Bronchial epithelial cell (primary cell): ENCODE measurements around the gene ZFAND3. TPM values are rescaled to one million over a fixed set of nuclear protein-coding genes. Genes with fewer than 3 reads are reported as not detected.

Experiments
- DNase-seq: peaks from one replicate; pipeline ENCODE4 v3.0.0-alpha.2; 2010; ENCODE audit warnings: low read depth
- FAIRE-seq: peaks from 2 replicates; lab custom pipeline; 2011; peaks lifted over from hg19 to GRCh38; lab: Jason Lieb, UNC
- H3K27me3 ChIP-seq: 2 replicates; pipeline ENCODE4 v1.5.1; 2011; ENCODE audit warnings: low read length; ENCODE audit not compliant: control insufficient read depth, insufficient read depth
- H3K36me3 ChIP-seq: 2 replicates; pipeline ENCODE4 v1.5.1; 2011; ENCODE audit warnings: low read length; ENCODE audit not compliant: control insufficient read depth, insufficient read depth
- H3K4me3 ChIP-seq: 2 replicates; pipeline ENCODE4 v1.5.1; 2011; ENCODE audit warnings: mild to moderate bottlenecking, low read depth, low read length, control low read depth
- total RNA-seq: library from RNA; depleted of rRNA; stranded (reverse); fragments of >200 nt; gene quantifications from 2 replicates; pipeline ENCODE4 v1.2.1, GENCODE V29; 2014
- TF ChIP-seq, protein P1 (sequence below): IDR thresholded peaks from 2 replicates; pipeline ENCODE4 v1.5.1; 2011; ENCODE audit warnings: mild to moderate bottlenecking, moderate library complexity, low read length, control low read depth, inconsistent platforms; ENCODE audit not compliant: insufficient read depth, severe bottlenecking

The ZFAND3 gene
- total RNA-seq, 1 donor from 2014 or later = 25.5 TPM

DNA sequence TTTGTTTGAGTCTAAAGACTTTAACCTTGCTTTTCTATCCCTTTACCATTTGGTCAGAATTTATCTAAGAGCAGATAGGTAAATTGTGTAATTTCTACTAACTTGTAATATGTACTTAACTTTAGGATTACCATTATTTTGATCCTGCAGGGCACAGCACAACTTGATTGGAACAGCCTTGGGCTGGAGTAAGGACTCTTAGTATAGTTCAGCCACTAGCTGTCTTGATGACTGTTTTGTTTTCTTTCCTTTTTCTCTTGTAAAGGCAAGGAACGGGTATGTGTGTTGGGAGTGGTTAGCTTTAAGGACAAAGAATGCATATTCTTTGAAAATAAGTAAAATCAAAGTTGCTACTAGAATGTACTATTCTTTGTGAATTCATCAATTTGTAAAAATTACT lies 203.2 kb downstream of the ZFAND3 start:
- DNase-seq (no peak), FAIRE-seq (no peak)
- Histone ChIP-seq H3K4me3 (no peak overlapping the region), H3K27me3 (no peaks in the 10 kb centered on the region), H3K36me3 (no peaks in the 10 kb centered on the region)
- TF ChIP-seq, protein P1, sequence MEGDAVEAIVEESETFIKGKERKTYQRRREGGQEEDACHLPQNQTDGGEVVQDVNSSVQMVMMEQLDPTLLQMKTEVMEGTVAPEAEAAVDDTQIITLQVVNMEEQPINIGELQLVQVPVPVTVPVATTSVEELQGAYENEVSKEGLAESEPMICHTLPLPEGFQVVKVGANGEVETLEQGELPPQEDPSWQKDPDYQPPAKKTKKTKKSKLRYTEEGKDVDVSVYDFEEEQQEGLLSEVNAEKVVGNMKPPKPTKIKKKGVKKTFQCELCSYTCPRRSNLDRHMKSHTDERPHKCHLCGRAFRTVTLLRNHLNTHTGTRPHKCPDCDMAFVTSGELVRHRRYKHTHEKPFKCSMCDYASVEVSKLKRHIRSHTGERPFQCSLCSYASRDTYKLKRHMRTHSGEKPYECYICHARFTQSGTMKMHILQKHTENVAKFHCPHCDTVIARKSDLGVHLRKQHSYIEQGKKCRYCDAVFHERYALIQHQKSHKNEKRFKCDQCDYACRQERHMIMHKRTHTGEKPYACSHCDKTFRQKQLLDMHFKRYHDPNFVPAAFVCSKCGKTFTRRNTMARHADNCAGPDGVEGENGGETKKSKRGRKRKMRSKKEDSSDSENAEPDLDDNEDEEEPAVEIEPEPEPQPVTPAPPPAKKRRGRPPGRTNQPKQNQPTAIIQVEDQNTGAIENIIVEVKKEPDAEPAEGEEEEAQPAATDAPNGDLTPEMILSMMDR = no peak

DNA sequence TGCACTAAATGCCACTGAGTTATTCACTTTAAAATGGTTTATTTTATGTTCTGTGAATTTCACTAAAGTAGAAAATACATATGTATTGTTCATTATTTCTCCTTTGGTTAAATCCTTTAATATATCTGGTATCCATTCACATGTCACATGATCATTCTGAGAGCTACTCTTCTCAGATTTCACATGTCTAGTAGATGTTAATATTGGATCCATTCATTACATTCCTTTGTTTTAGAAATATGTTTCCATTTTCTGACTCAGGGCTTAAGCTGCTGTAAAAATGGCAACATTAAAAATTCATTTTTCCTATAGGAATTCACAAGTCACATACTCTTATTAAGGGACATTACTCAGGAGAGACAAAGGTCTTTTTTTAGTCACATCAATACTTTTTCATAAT lies 205.4 kb downstream of the ZFAND3 start:
- TF ChIP-seq, protein P1 = no peak
- no peak for DNase-seq
- no peak overlapping the region for H3K4me3 ChIP-seq
- H3K27me3 ChIP-seq = no peaks in the 10 kb centered on the region
- H3K36me3 ChIP-seq = no peaks in the 10 kb centered on the region
- FAIRE-seq = no peak

DNA sequence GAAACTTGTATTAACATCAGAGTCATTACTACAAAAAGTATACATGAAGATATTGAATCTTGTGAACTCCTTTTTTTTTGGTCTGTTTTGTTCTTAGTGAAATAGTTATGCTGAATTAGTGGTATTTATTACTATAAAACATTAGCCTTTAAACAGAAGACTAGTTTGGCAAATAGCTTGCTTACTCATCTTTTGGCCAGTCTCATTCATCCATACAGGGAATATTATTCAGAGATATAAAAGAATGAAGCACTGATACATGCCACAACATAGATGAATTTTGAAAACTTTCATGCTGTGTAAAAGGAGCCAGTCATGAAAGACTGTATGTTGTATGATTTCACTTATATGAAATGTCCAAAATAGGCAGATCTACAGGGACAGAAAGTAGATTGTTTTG lies 205.9 kb downstream of the ZFAND3 start:
- Histone ChIP-seq H3K27me3 (no peaks in the 10 kb centered on the region), H3K4me3 (no peak overlapping the region), H3K36me3 (no peaks in the 10 kb centered on the region)
- DNase-seq = no peak
- TF ChIP-seq, protein P1 = no peak
- FAIRE-seq = no peak

DNA sequence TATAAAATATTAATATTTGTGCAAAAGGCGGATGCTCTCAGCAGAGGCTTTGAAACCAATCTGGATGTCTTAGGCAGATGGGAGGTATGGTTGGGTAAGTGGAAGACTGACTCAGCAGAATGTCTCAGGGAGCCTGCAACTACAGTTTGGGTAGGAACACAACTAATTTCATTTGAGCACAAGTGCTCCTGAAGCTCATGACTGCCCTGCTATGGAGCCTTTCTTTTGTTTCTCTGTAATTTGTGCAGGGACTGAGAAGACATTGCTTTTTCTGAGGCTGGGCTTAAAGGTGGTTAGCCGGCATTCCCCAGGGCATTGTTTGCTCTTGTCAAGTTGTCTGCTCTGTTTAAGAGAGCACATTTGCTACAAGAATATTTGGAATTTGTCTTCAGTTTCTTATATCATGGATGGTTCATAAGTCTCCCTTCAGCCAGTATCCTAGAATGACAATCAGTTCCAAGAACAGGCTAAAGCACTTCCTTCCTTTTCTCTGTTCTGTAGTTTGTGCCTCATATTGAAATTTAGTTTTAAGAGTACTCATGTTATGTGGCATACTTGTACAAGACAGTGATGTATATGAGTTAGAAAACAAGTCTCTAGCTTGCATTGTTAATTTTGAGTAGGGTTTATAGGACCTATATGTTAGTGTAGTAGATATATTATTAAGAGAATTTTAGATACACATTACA lies 208.3 kb downstream of the ZFAND3 start:
- peak; percentile 21 for DNase-seq
- Histone ChIP-seq H3K4me3 (no peak overlapping the region), H3K27me3 (no peaks in the 10 kb centered on the region), H3K36me3 (no peaks in the 10 kb centered on the region)
- TF ChIP-seq, protein P1 = no peak
- FAIRE-seq = no peak

DNA sequence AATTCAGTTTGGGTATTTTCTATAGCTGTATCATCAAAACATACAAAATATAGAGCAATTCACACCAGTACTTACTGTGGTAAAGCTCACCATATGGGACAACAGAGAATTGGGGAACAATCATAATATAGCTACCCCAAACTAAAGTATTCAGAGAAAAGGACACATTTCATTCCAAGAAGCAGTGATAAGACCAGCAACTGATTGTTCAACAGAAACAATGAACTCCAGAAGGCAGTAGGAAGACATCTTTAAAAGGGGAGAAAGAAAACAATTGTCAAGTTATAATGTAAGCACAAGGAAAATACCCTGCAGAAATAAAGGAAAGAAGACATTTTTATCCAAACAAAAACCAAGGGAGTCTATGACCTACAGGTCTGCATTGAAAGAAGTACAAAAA lies 210.9 kb downstream of the ZFAND3 start:
- DNase-seq = no peak
- no peaks in the 10 kb centered on the region for H3K36me3 ChIP-seq
- no peak overlapping the region for H3K4me3 ChIP-seq
- TF ChIP-seq, protein P1 = no peak
- no peak for FAIRE-seq
- H3K27me3 ChIP-seq = no peaks in the 10 kb centered on the region

DNA sequence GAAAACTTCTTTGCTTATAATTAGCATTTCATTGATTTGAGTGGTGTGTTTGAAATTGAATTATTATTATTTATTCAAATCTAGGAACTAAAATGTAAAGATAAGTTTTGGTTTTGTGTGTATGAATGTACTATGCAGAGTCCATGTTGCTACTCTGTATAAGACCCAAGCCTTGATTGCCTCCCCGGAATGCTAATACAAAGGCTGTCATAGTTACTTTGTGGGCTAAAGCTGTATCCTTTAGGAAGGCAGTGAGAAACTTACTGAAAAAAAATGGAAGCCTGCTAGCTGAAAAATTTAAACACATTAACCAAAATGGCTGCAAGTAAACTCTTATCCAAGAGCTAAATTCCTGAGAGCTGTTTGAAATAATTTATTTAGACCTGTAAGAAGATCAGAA lies 213.3 kb downstream of the ZFAND3 start:
- Histone ChIP-seq H3K36me3 (no peaks in the 10 kb centered on the region), H3K4me3 (no peak overlapping the region), H3K27me3 (no peaks in the 10 kb centered on the region)
- TF ChIP-seq, protein P1 = no peak
- DNase-seq (no peak), FAIRE-seq (no peak)
